Dendritic cell treated with granulocyte-macrophage colony-stimulating factor and Interleukin-4, amounts not matched to agents 40 ng/mL and 50 ng/mL, for 4 days (primary cell): ENCODE results near the gene ABCB11.
"Not testable (repeated sequence)": the region's sequence is repeated elsewhere in the genome, so short reads cannot be mapped to it uniquely, and the experiment has no call there.

Experiments used
- H3K27ac Mint-ChIP-seq: one replicate; pipeline ENCODE4 v1.8.0; 2022; ENCODE audit warnings: mild to moderate bottlenecking, mixed read lengths
- H3K27me3 Mint-ChIP-seq: one replicate; pipeline ENCODE4 v1.8.0; 2022; ENCODE audit warnings: mild to moderate bottlenecking, mixed read lengths
- H3K36me3 Mint-ChIP-seq: one replicate; pipeline ENCODE4 v1.8.0; 2022; ENCODE audit warnings: low read depth, mixed read lengths
- H3K4me1 Mint-ChIP-seq: one replicate; pipeline ENCODE4 v1.8.0; 2022; ENCODE audit warnings: low read depth, mixed read lengths
- H3K4me3 Mint-ChIP-seq: one replicate; pipeline ENCODE4 v1.8.0; 2022; ENCODE audit warnings: mild to moderate bottlenecking, moderate library complexity, mixed read lengths
- H3K9me3 Mint-ChIP-seq: one replicate; pipeline ENCODE4 v1.8.0; 2022; ENCODE audit warnings: mixed read lengths
- intact Hi-C: fragments of 100-400 bp; cut with micrococcal nuclease; formaldehyde crosslinking; loops from one replicate; pipeline ENCODE4 v1.15.0; 2022

The ABCB11 gene

DNA sequence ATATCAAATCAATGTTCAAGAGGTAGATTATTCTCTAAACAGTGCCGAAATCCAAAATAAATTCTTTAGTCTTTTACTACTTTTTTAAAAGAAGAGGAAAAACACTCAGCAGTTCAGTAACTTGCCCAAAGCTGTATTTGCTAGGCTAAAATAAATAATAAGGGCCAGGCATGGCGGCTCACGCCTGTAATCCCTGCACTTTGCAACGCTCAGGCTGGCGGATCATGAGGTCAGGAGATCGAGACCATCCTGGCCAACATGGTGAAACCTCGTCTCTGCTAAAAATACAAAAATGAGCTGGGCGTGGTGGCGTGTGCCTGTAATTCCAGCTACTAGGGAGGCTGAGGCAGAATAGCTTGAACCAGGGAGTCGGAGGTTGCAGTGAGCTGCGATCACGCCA, 149.0 kb downstream of the ABCB11 start:
- H3K36me3 Mint-ChIP-seq, H3K4me1 Mint-ChIP-seq, H3K27me3 Mint-ChIP-seq, H3K9me3 Mint-ChIP-seq, H3K27ac Mint-ChIP-seq, intact Hi-C loops, H3K4me3 Mint-ChIP-seq: not testable (repeated sequence)

- H3K9me3 Mint-ChIP-seq, result no peaks in the 10 kb centered on the region
- no peaks in the 10 kb centered on the region for H3K36me3 Mint-ChIP-seq
- no peak overlapping the region for H3K27ac Mint-ChIP-seq
- H3K27me3 Mint-ChIP-seq, result no peaks in the 10 kb centered on the region
- H3K4me1 Mint-ChIP-seq, result no peaks in the 10 kb centered on the region
- intact Hi-C loops, result no loop called here
- no peak overlapping the region for H3K4me3 Mint-ChIP-seq
Measured at GRCh38 chr2:168874368-168875054, 156.6 kb downstream of the ABCB11 start.

DNA sequence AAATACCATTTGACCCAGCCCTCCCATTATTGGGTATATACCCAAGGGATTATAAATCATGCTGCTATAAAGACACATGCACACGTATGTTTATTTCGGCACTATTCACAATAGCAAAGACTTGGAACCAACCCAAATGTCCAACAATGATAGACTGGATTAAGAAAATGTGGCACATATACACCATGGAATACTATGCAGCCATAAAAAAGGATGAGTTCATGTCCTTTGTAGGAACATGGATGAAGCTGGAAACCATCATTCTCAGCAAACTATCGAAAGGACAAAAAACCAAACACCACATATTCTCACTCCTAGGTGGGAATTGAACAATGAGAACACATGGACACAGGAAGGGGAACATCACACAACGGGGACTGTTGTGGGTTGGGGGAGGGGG, 160.3 kb downstream of the ABCB11 start:
- intact Hi-C loops, H3K4me1 Mint-ChIP-seq, H3K9me3 Mint-ChIP-seq, H3K27ac Mint-ChIP-seq, H3K4me3 Mint-ChIP-seq, H3K27me3 Mint-ChIP-seq, H3K36me3 Mint-ChIP-seq: not testable (repeated sequence)
